Heart right ventricle (tissue), 16 donors: ENCODE data around the gene ZFPL1. TPM values are rescaled to one million over a fixed set of nuclear protein-coding genes. Genes with fewer than 3 reads are reported as not detected.

Experiments
- ATAC-seq, 8 donors: fragments of 200-7000 bp; cut with Tn5 transposase; one replicate each; pipeline ENCODE4 v1.9.1; 2020; ENCODE audit warnings: mild to moderate bottlenecking in 8 of 8, moderate library complexity in 8 of 8, moderate number of reproducible peaks in 1 of 8
- DNase-seq, 2 donors: peaks; one replicate each; pipeline ENCODE4 v3.0.0-alpha.2; 2020
- H3K27ac ChIP-seq, 10 donors: fragments of 200-600 bp; sonication (generic) in 2 of 10; one replicate each; pipeline versions ENCODE4 v1.5.0 to v1.8.0; 2020 to 2022; ENCODE audit warnings: mild to moderate bottlenecking in 3 of 10
- H3K27me3 ChIP-seq, 7 donors: fragments of 200-600 bp; one replicate each; pipeline ENCODE4 v1.8.0; 2021 to 2022; ENCODE audit warnings: mild to moderate bottlenecking in 2 of 7
- H3K36me3 ChIP-seq, 9 donors: fragments of 200-600 bp; sonication (generic) in 1 of 9; one replicate each; pipeline versions ENCODE4 v1.5.0 to v1.8.0; 2020 to 2022; ENCODE audit warnings: mild to moderate bottlenecking in 2 of 9
- H3K4me1 ChIP-seq, 9 donors: fragments of 200-600 bp; sonication (generic) in 1 of 9; one replicate each; pipeline versions ENCODE4 v1.5.0 to v1.8.0; 2020 to 2022; ENCODE audit warnings: mild to moderate bottlenecking in 4 of 9
- H3K4me3 ChIP-seq, 10 donors: fragments of 200-600 bp; sonication (generic) in 2 of 10; one replicate each; pipeline versions ENCODE4 v1.5.0 to v1.8.0; 2020 to 2022; ENCODE audit warnings: mild to moderate bottlenecking in 7 of 10, moderate library complexity in 2 of 10
- H3K9me3 ChIP-seq, 11 donors: fragments of 200-600 bp in 10 of 11; sonication (generic) in 2 of 11; one replicate each; pipeline versions ENCODE4 v1.5.0 to v1.8.0; 2013 to 2022; ENCODE audit warnings: mild to moderate bottlenecking in 2 of 11, control low read depth in 1 of 11, moderate library complexity in 1 of 11
- WGBS, 2 donors: extraction: QIAGEN DNeasy Blood & Tissue Kit; methylation state at CpG; one replicate each; pipeline ENCODE4 v1.1.7; 2013; ENCODE audit warnings: inconsistent platforms in 1 of 2; 5-methylcytosine and 5-hydroxymethylcytosine counted together
- intact Hi-C, 10 donors: fragments of 100-400 bp; cut with DNase I; formaldehyde crosslinking; loops; one replicate each; pipeline versions ENCODE4 v1.11.1 to v1.14.2; 2022
- long read RNA-seq, 3 donors: library from polyadenylated mRNA; unstranded; transcript quantifications; one replicate each; pipeline ENCODE4 v2.0.0, GENCODE V29; 2020 to 2021
- polyA plus RNA-seq, 2 donors: library from polyadenylated mRNA; stranded (reverse); fragments of 200-250 nt; gene quantifications; one replicate each; pipeline ENCODE4 v1.2.3, GENCODE V29; 2013
- total RNA-seq, 10 donors: library from RNA; stranded (reverse); fragmentation: NEBNext Ultra II Directional in 3 of 10; extraction: Animal tissue kit (Norgen Biotek cat#: 25700) in 3 of 10; gene quantifications; one replicate each; pipeline versions ENCODE4 v1.2.1 to v1.2.4, GENCODE V29; 2021 to 2023
- TF ChIP-seq, protein P1 (sequence below), 9 donors: fragments of 200-600 bp; sonication (generic) in 2 of 9; IDR thresholded peaks; one replicate each; pipeline versions ENCODE4 v1.5.0 to v1.8.0; 2021 to 2022; ENCODE audit warnings: antibody characterized with exemption in 9 of 9, mild to moderate bottlenecking in 5 of 9, moderate library complexity in 1 of 9
- donor health status: Arrhythmogenic right ventricular cardiomyopathy.
- donor health status: ischemic (EF 13 %, LVEDD 7.1; RV severe dilation, severe dysfunction).
- donor health status: healthy with polysubstance abuse.
- donor health status: DM: no; HTN: yes; CAD: no.
- donor health status: DM: no; HTN: no; CAD: no.
- donor health status: ischemic (EF 25% LVEDD 6.9; RV normal size, moderate dysfunction).
- donor health status: ischemic (EF 25% LVEDD 5.7; RV mildly dilated, moderate dysfunction).
- donor health status: healthy.
- donor health status: DM: yes; HTN: yes; CAD: no.
- donor health status: Ischemic cardiomyopathy.
- donor health status: ischemic (EF 35%, LVEDD 5.7; RV mildly dilated, moderate dysfunction).
- donor health status: nonischemic (EF 11% LVEDD 7.7; RV severe dilation, severe dysfunction).
- donor health status: DM: yes; HTN: yes; CAD: no.
- donor health status: PGD.
- donor health status: ischemic (EF 29% LVEDD 5.4; RV normal size, mild dysfunction).
- donor health status: nonischemic (EF 23%, LVEDD 6.1; RV moderate dilation, normal function).

ZFPL1 gene
- total RNA-seq (10 to 100 TPM; 21.5 to 27.7 (median 24.8) TPM), polyA plus RNA-seq (10 to 100 TPM; 32.8 to 49.2 TPM)
- long read RNA-seq, donor 1, transcript ZFPL1-201 (8 exons, 1,371 nt) = major isoform, 6 of 10 reads
- long read RNA-seq, donor 1, partial matches to known transcripts = 2 of 10 reads
- long read RNA-seq, donor 1, other reads (novel, unspliced or antisense) = 0 of 10 reads
- long read RNA-seq, donor 2, transcript ZFPL1-201 (8 exons, 1,371 nt) = major isoform, 12 of 21 reads
- long read RNA-seq, donor 2, partial matches to known transcripts = 8 of 21 reads
- long read RNA-seq, donor 2, other reads (novel, unspliced or antisense) = 0 of 21 reads
- long read RNA-seq, donor 3, transcript ZFPL1-201 (8 exons, 1,371 nt) = major isoform, 11 of 15 reads
- long read RNA-seq, donor 3, partial matches to known transcripts = 1 of 15 reads
- long read RNA-seq, donor 3, other reads (novel, unspliced or antisense) = 3 of 15 reads

DNA sequence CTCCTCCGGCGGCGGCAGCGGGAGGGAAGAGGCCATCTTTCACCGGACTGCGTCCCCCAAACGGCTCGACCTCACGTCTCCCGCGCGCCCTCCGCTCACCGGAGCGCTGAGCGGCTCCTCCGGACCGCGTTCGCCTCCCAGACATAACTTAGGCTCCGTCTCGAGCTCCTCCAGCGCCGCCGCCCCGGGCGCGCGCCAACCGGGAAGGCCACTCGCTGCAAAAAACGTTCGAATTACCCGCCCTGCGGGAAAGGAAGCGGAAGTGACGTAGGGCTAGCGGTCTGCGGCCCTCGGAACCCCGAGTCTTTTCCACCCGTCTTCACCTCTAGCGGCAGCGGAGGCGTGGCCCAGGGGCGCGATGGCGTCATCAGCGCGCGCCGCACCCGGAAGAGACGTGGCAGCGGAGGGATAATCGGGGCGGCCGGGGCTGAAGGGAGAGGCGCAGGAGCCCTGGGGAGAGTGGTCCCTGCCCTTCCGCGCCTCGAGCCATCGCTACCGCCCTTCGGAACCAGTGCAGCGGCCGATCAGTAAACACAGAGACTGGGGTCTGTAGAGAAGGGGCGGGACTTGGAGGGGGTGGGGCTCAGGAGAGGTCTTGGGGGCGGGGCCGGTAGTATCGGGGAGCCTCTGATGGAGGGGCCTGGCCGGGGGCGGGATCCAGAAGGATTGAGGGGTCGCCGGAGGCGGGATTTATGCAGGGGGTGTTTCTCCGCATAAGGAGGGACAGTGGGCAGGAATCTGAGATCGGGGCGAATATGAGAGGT is at the start of gene ZFPL1, which contains the start of gene CDCA5:
Gene ZFPL1, plus strand, starts transcription at position 389 of the 764 bp plus-strand sequence. CDS start 477 bp downstream, outside the sequence.
Gene CDCA5, minus strand, starts transcription at position 207 of the 764 bp plus-strand sequence. Its CDS starts 62 bp downstream, at position 145.
- Histone ChIP-seq H3K27ac (peak within 1 kb of the TSS; percentile 79 to 96 (median 92)), H3K4me3 (peak within 1 kb of the TSS; percentile 64 to 93 (median 81)), H3K4me1 (peaks cover 6 to 34% (median 20%) of the 10 kb centered on the region in 9 donors), H3K9me3 (no peaks in the 10 kb centered on the region), H3K36me3 (peaks cover 0 to 57% (median 17%) of the 10 kb centered on the region in 9 donors), H3K27me3 (no peaks in the 10 kb centered on the region)
- ATAC-seq (peak; percentile 94 to 98 (median 98)), DNase-seq (peak; percentile 95)
- TF ChIP-seq, protein P1, sequence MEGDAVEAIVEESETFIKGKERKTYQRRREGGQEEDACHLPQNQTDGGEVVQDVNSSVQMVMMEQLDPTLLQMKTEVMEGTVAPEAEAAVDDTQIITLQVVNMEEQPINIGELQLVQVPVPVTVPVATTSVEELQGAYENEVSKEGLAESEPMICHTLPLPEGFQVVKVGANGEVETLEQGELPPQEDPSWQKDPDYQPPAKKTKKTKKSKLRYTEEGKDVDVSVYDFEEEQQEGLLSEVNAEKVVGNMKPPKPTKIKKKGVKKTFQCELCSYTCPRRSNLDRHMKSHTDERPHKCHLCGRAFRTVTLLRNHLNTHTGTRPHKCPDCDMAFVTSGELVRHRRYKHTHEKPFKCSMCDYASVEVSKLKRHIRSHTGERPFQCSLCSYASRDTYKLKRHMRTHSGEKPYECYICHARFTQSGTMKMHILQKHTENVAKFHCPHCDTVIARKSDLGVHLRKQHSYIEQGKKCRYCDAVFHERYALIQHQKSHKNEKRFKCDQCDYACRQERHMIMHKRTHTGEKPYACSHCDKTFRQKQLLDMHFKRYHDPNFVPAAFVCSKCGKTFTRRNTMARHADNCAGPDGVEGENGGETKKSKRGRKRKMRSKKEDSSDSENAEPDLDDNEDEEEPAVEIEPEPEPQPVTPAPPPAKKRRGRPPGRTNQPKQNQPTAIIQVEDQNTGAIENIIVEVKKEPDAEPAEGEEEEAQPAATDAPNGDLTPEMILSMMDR (IDR thresholded peaks at IDR 0.05) = no peak
- 0% methylated on average over 79 of the region's 79 CpGs for WGBS, 2 donors
- intact Hi-C loops = loop anchor here in 6 of 10 donors (1.0 to 10.0 kb wide), 11 partner anchors 12 to 159 kb away; partner anchors contain the start of genes FAU (in 4 of the 6), MRPL49 (in 4 of the 6), SNX15 (in 3 of the 6) and SAC3D1 (in 2 of the 6)

DNA sequence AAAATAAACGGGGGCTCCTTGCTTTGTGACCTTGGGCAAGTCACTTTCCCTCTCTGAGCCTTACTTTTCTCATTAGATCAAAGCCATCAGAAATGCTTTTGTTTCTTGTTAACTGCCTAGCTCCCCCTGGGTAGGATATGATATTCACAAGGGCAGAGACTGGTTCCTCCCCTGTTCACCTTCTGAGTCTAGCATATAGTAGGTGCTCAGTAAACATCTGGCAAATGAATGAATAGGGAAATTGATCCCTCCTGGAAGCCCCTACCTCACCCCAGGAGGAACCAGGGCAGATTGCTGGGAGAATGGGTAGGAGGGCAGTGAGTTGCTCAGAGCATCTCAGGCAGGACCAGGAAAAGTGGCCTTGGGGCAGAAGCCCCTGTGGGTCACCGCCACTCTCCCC is 49.6 kb upstream of the ZFPL1 start:
- DNase-seq = no peak
- no peak for ATAC-seq
- Histone ChIP-seq H3K27me3 (no peaks in the 10 kb centered on the region), H3K27ac (no peak overlapping the region), H3K36me3 (peaks cover 0 to 92% (median 47%) of the 10 kb centered on the region in 9 donors), H3K4me3 (no peak overlapping the region), H3K4me1 (peaks cover 0 to 10% (median 0%) of the 10 kb centered on the region in 9 donors), H3K9me3 (no peaks in the 10 kb centered on the region)
- TF ChIP-seq, protein P1 (IDR thresholded peaks at IDR 0.05) = no peak
- intact Hi-C loops = no loop called here
- WGBS, 2 donors = 91 to 94% methylated on average over 2 of the region's 2 CpGs

DNA sequence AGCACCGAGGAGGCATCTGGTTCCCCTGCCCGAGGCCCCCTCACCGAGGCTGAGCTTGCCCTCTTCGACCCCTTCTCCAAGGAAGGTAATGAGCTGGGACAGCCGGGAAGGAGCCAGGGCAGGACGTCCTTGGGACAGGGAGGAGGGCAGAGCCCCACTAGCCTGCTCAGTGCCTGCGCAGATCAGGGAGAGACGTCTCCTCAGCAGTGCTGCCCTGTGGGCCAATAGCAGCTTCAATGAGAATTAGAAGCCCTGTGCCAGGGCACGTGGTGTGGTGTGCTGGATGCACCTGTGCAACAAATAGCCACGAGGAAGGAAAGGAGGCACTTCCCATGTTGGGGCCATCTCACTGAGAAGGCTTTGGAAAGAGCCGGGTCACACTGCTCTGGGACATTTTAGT is 48.4 kb upstream of the ZFPL1 start:
- 81 to 86% methylated on average over 11 of the region's 11 CpGs for WGBS, 2 donors
- TF ChIP-seq, protein P1 (IDR thresholded peaks at IDR 0.05) = no peak
- ATAC-seq (no peak), DNase-seq (no peak)
- H3K36me3 ChIP-seq = peaks cover 0 to 93% (median 46%) of the 10 kb centered on the region in 9 donors
- H3K27me3 ChIP-seq = no peaks in the 10 kb centered on the region
- intact Hi-C loops = no loop called here
- H3K27ac ChIP-seq = no peak overlapping the region
- no peaks in the 10 kb centered on the region for H3K9me3 ChIP-seq
- no peak overlapping the region for H3K4me3 ChIP-seq
- peaks cover 0 to 16% (median 6%) of the 10 kb centered on the region in 9 donors for H3K4me1 ChIP-seq

DNA sequence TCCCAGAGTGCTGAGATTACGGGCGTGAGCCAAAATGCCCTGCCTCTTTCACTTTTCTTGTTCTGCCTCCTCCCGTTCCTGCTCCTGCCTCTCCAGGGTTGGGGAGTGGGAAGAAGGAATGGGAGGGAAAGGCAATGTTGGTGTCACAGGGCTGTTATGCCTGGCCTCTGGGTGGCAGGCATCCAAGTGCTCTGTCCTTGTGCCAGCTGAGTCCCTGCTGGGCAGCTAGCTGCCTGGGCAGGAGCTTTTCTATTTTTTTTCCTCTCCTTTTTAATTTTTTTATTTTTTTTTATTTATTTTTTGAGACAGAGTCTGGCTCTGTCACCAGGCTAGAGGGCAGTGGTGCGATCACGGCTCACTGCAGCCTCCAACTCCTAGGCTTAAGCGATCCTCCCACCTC is 47.1 kb upstream of the ZFPL1 start:
- H3K27me3 ChIP-seq = no peaks in the 10 kb centered on the region
- 64 to 70% methylated on average over 6 of the region's 6 CpGs for WGBS, 2 donors
- peaks cover 0 to 79% (median 33%) of the 10 kb centered on the region in 9 donors for H3K36me3 ChIP-seq
- TF ChIP-seq, protein P1 (IDR thresholded peaks at IDR 0.05) = no peak
- H3K9me3 ChIP-seq = no peaks in the 10 kb centered on the region
- peak overlapping the region in 4 of 10 donors; percentile 10 to 56 (median 23) for H3K27ac ChIP-seq
- H3K4me1 ChIP-seq = peaks cover 0 to 20% (median 11%) of the 10 kb centered on the region in 9 donors
- peak; percentile 62 to 76 for DNase-seq
- no peak overlapping the region for H3K4me3 ChIP-seq
- intact Hi-C loops = no loop called here
- ATAC-seq = no peak
